Upper lobe of right lung (tissue), 1 donor: ENCODE data around the gene ADRB1. TPM values are rescaled to one million over a fixed set of nuclear protein-coding genes. Genes with fewer than 3 reads are reported as not detected.

Experiments used
- ATAC-seq: fragments of 200-7000 bp; cut with Tn5 transposase; one replicate; pipeline ENCODE4 v1.9.1; 2020; ENCODE audit warnings: mild to moderate bottlenecking, moderate library complexity
- DNase-seq: peaks from one replicate; pipeline ENCODE4 v3.0.0-alpha.2; 2020
- H3K27ac ChIP-seq: fragments of 200-600 bp; one replicate; pipeline ENCODE4 v1.8.0; 2022
- H3K27me3 ChIP-seq: fragments of 200-600 bp; one replicate; pipeline ENCODE4 v1.8.0; 2022; ENCODE audit warnings: mild to moderate bottlenecking
- H3K36me3 ChIP-seq: fragments of 200-600 bp; one replicate; pipeline ENCODE4 v1.8.0; 2022
- H3K4me1 ChIP-seq: fragments of 200-600 bp; one replicate; pipeline ENCODE4 v1.8.0; 2022
- H3K4me3 ChIP-seq: fragments of 200-600 bp; one replicate; pipeline ENCODE4 v1.8.0; 2022; ENCODE audit warnings: mild to moderate bottlenecking
- H3K9me3 ChIP-seq: fragments of 200-600 bp; one replicate; pipeline ENCODE4 v1.8.0; 2022
- CTCF ChIP-seq: fragments of 200-600 bp; IDR thresholded peaks from one replicate; pipeline ENCODE4 v1.8.0; 2022; ENCODE audit warnings: antibody characterized with exemption
- intact Hi-C: fragments of 100-400 bp; cut with DNase I; formaldehyde crosslinking; loops from one replicate; pipeline ENCODE4 v1.11.0; 2022
- total RNA-seq: library from RNA; stranded (reverse); fragmentation: NEBNext Ultra II Directional; extraction: Animal tissue kit (Norgen Biotek cat#: 25700); gene quantifications from one replicate; pipeline ENCODE4 v1.2.1, GENCODE V29; 2021
- donor health status: DM: no; HTN: yes; CAD: no; lungs with severe emphysema.

Gene ADRB1
- total RNA-seq, 1 donor from 2014 or later: 18.6 TPM

DNA sequence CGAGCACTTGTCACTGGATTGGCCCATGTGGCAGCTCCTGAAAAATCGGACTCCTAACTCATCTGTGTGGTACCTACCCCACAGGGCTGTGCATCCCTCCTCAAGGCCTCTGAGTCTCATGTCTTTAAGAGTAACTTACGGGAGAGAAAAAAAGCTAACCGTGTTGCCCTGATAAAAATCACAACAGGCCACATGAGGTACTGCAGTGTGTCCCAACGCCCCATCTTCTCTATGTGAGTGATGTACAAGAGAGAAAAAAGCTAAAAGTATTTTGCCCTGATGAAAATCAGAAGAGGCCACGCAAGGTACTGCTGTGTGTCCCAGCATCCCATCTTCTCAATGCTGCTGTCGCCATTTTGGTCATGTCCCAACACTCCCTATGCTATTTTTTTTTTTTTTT lies 41.2 kb upstream of the ADRB1 start:
- intact Hi-C loops: no loop called here
- Histone ChIP-seq H3K36me3 (no peaks in the 10 kb centered on the region), H3K27ac (no peak overlapping the region), H3K4me3 (no peak overlapping the region), H3K27me3 (no peaks in the 10 kb centered on the region), H3K9me3 (no peaks in the 10 kb centered on the region), H3K4me1 (no peaks in the 10 kb centered on the region)
- DNase-seq (no peak), ATAC-seq (no peak)
- no peak for TF ChIP-seq CTCF

- H3K27me3 ChIP-seq: no peaks in the 10 kb centered on the region
- ATAC-seq: no peak
- no peaks in the 10 kb centered on the region for H3K9me3 ChIP-seq
- no peak overlapping the region for H3K27ac ChIP-seq
- no peak for DNase-seq
- H3K4me1 ChIP-seq: no peaks in the 10 kb centered on the region
- intact Hi-C loops: no loop called here
- TF ChIP-seq CTCF: no peak
- H3K36me3 ChIP-seq: no peaks in the 10 kb centered on the region
- H3K4me3 ChIP-seq: no peak overlapping the region
These were observed 40.3 kb upstream of the ADRB1 start for GRCh38 chr10:114003161-114003941.

- intact Hi-C loops: no loop called here
- H3K4me3 ChIP-seq: no peak overlapping the region
- no peak for ATAC-seq
- no peaks in the 10 kb centered on the region for H3K4me1 ChIP-seq
- no peak for DNase-seq
- no peaks in the 10 kb centered on the region for H3K36me3 ChIP-seq
- no peaks in the 10 kb centered on the region for H3K9me3 ChIP-seq
- no peak for TF ChIP-seq CTCF
- H3K27ac ChIP-seq: no peak overlapping the region
- H3K27me3 ChIP-seq: no peaks in the 10 kb centered on the region
These were observed 34.2 kb upstream of the ADRB1 start for GRCh38 chr10:114009281-114009996.

GRCh38 chr10:114010316-114010715 lies 33.4 kb upstream of the ADRB1 start:
- Histone ChIP-seq H3K27me3 (no peaks in the 10 kb centered on the region), H3K36me3 (no peaks in the 10 kb centered on the region), H3K9me3 (no peaks in the 10 kb centered on the region), H3K4me1 (no peaks in the 10 kb centered on the region), H3K4me3 (no peak overlapping the region), H3K27ac (no peak overlapping the region)
- no peak for TF ChIP-seq CTCF
- DNase-seq: no peak
- no peak for ATAC-seq
- intact Hi-C loops: no loop called here

- Histone ChIP-seq H3K9me3 (no peaks in the 10 kb centered on the region), H3K4me1 (no peaks in the 10 kb centered on the region), H3K4me3 (no peak overlapping the region), H3K36me3 (no peaks in the 10 kb centered on the region), H3K27me3 (no peaks in the 10 kb centered on the region), H3K27ac (no peak overlapping the region)
- intact Hi-C loops: no loop called here
- no peak for TF ChIP-seq CTCF
- DNase-seq (no peak), ATAC-seq (no peak)
These were observed 31.0 kb upstream of the ADRB1 start for GRCh38 chr10:114012650-114013049.
